ACC112 (cell line): ENCODE measurements around the gene POLR3E.
"Not testable (repeated sequence)": the region's sequence is repeated elsewhere in the genome, so short reads cannot be mapped to it uniquely, and the experiment has no call there.

ENCODE experiments used
- H2AFZ ChIP-seq: fragments of 200-600 bp; sonication (generic); one replicate; pipeline ENCODE4 v1.6.0; 2017; ENCODE audit warnings: antibody characterized with exemption, low read length; ENCODE audit not compliant: unreplicated experiment
- H3K27ac ChIP-seq: fragments of 200-600 bp; sonication (generic); 2 replicates; pipeline ENCODE4 v1.5.1; 2014; ENCODE audit warnings: low read depth, mild to moderate bottlenecking, antibody characterized with exemption, low read length, moderate library complexity
- H3K27me3 ChIP-seq: fragments of 200-600 bp; sonication (generic); 2 replicates; pipeline ENCODE4 v1.6.1; 2014; ENCODE audit warnings: mild to moderate bottlenecking, antibody characterized with exemption, low read length, moderate library complexity, mixed read lengths; ENCODE audit not compliant: insufficient read depth
- H3K36me3 ChIP-seq: fragments of 200-600 bp; sonication (generic); 2 replicates; pipeline ENCODE4 v1.6.1; 2016; ENCODE audit warnings: mild to moderate bottlenecking, antibody characterized with exemption, low read length, moderate library complexity, mixed read lengths; ENCODE audit not compliant: insufficient read depth
- H3K4me1 ChIP-seq: fragments of 200-600 bp; sonication (generic); one replicate; pipeline ENCODE4 v1.6.1; 2016; ENCODE audit warnings: low read length, mixed read lengths; ENCODE audit not compliant: insufficient read depth, unreplicated experiment, control insufficient read depth
- H3K4me3 ChIP-seq: fragments of 200-600 bp; sonication (generic); 2 replicates; pipeline ENCODE4 v1.5.1; 2014; ENCODE audit warnings: mild to moderate bottlenecking, low read depth, low read length
- H3K79me2 ChIP-seq: fragments of 200-600 bp; sonication (generic); one replicate; pipeline ENCODE4 v1.6.0; 2016; ENCODE audit warnings: low read length; ENCODE audit not compliant: control insufficient read depth, unreplicated experiment, insufficient read depth

Gene POLR3E

DNA sequence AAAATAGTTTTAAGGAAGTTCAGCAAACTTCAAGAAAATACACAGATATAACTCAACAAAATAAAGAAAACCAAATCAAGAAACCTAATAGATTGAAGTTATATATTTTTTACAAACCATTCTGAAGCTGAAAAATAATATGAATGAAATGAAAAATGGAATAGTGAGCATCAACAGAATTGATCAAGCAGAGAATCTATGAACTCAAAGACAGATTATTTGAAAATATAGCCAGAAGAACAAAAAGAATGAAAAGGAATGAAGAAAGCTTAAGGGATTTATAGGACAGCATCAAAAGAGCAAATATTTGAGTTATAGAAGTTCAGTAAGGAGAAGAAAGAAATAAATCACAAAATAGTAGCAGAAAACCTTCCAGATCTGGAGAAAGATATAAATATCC is 39.4 kb downstream of the POLR3E start:
- H2AFZ ChIP-seq, result no peak overlapping the region
- H3K36me3 ChIP-seq, result peaks cover 65% of the 10 kb centered on the region
- H3K4me3 ChIP-seq, result no peak overlapping the region

DNA sequence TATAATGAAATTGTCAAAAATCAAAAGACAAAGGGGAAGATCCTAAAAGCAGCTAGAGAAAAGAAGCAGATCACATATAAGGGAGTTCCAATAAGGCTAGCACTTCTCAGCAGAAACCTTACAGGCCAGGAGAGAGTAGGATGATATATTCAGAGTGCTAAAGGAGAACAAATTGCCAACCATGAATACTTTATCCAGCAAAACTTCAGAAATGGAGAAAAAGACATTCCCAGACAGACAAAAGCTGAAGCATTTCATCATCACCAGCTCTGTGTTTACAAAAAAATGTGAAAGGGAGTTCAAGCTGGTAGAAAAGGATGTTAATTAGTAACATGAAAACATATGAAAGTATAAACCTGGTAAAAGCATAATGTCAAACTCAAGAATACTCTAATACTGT is 39.8 kb downstream of the POLR3E start:
- H3K79me2 ChIP-seq, result no peaks in the 10 kb centered on the region
- peaks cover 60% of the 10 kb centered on the region for H3K36me3 ChIP-seq
- no peak overlapping the region for H3K27ac ChIP-seq
- no peaks in the 10 kb centered on the region for H3K4me1 ChIP-seq
- no peaks in the 10 kb centered on the region for H3K27me3 ChIP-seq
- H3K4me3 ChIP-seq, result no peak overlapping the region
- no peak overlapping the region for H2AFZ ChIP-seq

More for the DNA sequence above, 39.4 kb downstream of the POLR3E start:
- Histone ChIP-seq H3K27ac (no peak overlapping the region), H3K79me2 (no peaks in the 10 kb centered on the region), H3K4me1 (no peaks in the 10 kb centered on the region), H3K27me3 (no peaks in the 10 kb centered on the region)

DNA sequence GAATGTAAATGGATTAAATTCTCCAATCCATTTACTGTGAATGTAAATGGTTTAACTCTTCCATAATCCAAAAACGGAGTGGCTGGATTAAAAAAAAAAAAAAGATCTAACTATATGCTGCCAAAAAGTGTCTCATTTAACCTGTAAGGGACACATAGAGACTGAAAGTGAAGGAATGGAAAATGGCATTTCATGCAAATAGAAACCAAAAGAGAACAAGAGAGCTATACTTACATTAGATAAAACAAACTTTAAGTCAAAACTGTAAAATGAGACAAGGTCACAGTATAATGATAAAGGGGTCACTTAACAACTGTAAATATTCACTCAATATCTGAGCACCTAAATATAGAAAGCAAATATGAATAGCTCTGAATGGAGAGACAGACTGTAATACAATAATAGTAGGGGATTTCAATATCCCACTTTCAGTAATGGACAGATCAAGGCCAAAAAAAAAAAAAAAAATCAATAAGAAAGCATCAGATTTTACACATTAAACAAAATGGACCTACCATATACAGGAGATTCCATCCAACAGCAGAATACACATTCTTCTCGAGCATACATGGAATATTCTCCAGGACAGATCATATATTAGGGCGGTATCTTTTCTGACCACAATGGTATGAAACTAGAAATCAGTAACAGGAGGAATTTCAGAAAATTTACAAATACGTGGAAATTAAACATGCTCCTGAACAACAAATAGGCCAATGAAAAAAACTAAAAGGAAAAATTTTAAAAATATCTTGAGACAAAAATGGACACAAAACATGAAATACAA is 40.8 kb downstream of the POLR3E start:
- Histone ChIP-seq H3K4me1 (no peaks in the 10 kb centered on the region), H3K36me3 (peaks cover 65% of the 10 kb centered on the region), H3K27ac (no peak overlapping the region), H2AFZ (no peak overlapping the region), H3K4me3 (no peak overlapping the region), H3K79me2 (no peaks in the 10 kb centered on the region), H3K27me3 (no peaks in the 10 kb centered on the region)

GRCh38 chr16:22340945-22341344 is 43.7 kb downstream of the POLR3E start:
- Histone ChIP-seq H3K4me3 (no peak overlapping the region), H3K4me1 (no peaks in the 10 kb centered on the region), H3K36me3 (peaks cover 51% of the 10 kb centered on the region), H2AFZ (no peak overlapping the region), H3K79me2 (no peaks in the 10 kb centered on the region), H3K27ac (no peak overlapping the region), H3K27me3 (no peaks in the 10 kb centered on the region)

- no peak overlapping the region for H2AFZ ChIP-seq
- no peak overlapping the region for H3K4me3 ChIP-seq
- H3K27ac ChIP-seq, result no peak overlapping the region
- H3K27me3 ChIP-seq, result no peaks in the 10 kb centered on the region
- no peaks in the 10 kb centered on the region for H3K79me2 ChIP-seq
- no peaks in the 10 kb centered on the region for H3K4me1 ChIP-seq
- peaks cover 50% of the 10 kb centered on the region for H3K36me3 ChIP-seq
These were observed 44.9 kb downstream of the POLR3E start for GRCh38 chr16:22342082-22342481.

DNA sequence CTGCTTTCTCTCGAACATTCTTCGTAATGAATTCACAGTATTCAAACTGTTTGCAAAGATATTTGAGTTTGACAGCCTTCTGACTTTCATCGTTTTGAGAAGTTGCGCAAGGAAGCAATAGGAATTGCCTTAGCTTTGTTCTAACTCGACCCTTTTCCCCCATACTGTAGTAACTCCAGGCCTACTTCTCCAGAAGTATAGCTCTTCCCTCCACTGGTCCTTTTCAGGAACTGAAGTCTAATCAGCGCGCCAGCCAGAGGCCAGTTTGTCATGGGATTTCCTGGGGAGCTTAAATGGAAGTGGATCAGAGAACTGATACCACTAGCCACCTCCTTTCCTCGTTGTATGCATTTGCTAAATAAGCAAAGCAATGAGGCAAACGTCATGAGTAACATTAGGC is 49.3 kb downstream of the POLR3E start:
- Histone ChIP-seq H2AFZ (no peak overlapping the region), H3K36me3 (peaks cover 55% of the 10 kb centered on the region), H3K27me3 (no peaks in the 10 kb centered on the region), H3K4me1 (no peaks in the 10 kb centered on the region), H3K4me3 (no peak overlapping the region), H3K27ac (no peak overlapping the region), H3K79me2 (peaks cover 6% of the 10 kb centered on the region)

- no peak overlapping the region for H2AFZ ChIP-seq
- H3K79me2 ChIP-seq, result peaks cover 14% of the 10 kb centered on the region
- H3K4me3 ChIP-seq, result no peak overlapping the region
- H3K36me3 ChIP-seq, result peaks cover 61% of the 10 kb centered on the region
- H3K4me1 ChIP-seq, result no peaks in the 10 kb centered on the region
- no peak overlapping the region for H3K27ac ChIP-seq
- H3K27me3 ChIP-seq, result no peaks in the 10 kb centered on the region
These were observed 50.1 kb downstream of the POLR3E start for GRCh38 chr16:22347100-22347820.

- Histone ChIP-seq H3K27ac (no peak overlapping the region), H3K4me3 (no peak overlapping the region), H3K36me3 (peaks cover 59% of the 10 kb centered on the region), H3K27me3 (no peaks in the 10 kb centered on the region), H2AFZ (no peak overlapping the region), H3K79me2 (peaks cover 23% of the 10 kb centered on the region), H3K4me1 (peaks cover 7% of the 10 kb centered on the region)
These were observed 51.1 kb downstream of the POLR3E start for GRCh38 chr16:22348291-22348690.

DNA sequence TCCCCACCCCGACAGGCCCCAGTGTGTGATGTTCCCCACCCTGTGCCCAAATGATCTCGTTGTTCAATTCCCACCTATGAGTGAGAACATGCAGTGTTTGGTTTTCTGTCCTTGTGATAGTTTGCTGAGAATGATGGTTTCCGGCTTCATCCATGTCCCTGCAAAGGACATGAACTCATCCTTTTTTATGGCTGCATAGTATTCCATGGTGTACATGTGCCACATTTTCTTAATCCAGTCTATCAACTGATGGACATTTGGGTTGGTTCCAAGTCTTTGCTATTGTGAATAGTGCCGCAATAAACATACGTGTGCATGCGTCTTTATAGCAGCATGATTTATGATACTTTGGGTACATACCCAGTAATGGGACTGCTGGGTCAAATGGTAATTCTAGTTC is 53.8 kb downstream of the POLR3E start:
- Histone ChIP-seq H3K79me2 (peaks cover 42% of the 10 kb centered on the region), H3K4me1 (peaks cover 17% of the 10 kb centered on the region), H3K36me3 (peaks cover 50% of the 10 kb centered on the region)
- not testable (repeated sequence) for H3K4me3 ChIP-seq, H3K27ac ChIP-seq, H2AFZ ChIP-seq, H3K27me3 ChIP-seq

DNA sequence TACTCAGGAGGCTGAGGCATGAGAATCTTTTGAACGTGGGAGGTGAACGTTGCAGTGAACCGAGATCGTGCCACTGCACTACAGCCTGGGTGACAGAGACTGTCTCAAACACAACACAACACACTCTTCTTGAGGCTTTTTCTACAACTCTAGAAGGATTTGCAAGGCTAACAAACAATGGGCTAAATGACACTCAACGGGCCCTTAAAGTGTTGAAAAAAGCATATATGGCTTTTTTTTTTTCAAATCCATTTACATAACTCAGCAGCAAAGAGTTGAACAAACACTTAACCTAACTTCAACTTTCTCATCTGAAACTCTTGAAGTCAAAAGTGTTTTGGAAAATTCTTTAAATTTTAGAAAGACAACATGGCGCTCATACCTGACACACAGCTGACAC is 54.9 kb downstream of the POLR3E start:
- Histone ChIP-seq H3K4me3 (no peak overlapping the region), H3K79me2 (peaks cover 44% of the 10 kb centered on the region), H3K27ac (no peak overlapping the region), H2AFZ (no peak overlapping the region), H3K27me3 (no peaks in the 10 kb centered on the region), H3K36me3 (peaks cover 39% of the 10 kb centered on the region), H3K4me1 (peaks cover 17% of the 10 kb centered on the region)

- H3K4me1 ChIP-seq, result peaks cover 17% of the 10 kb centered on the region
- H3K27me3 ChIP-seq, result no peaks in the 10 kb centered on the region
- H3K36me3 ChIP-seq, result peaks cover 33% of the 10 kb centered on the region
- H3K79me2 ChIP-seq, result peaks cover 46% of the 10 kb centered on the region
- no peak overlapping the region for H3K4me3 ChIP-seq
- H3K27ac ChIP-seq, result peak overlapping the region; percentile 74
- no peak overlapping the region for H2AFZ ChIP-seq
These were observed 55.5 kb downstream of the POLR3E start for GRCh38 chr16:22352723-22353122.
